HG03457 (cell line): ENCODE data around the gene DDX11.
"Not testable (repeated sequence)": the region's sequence is repeated elsewhere in the genome, so short reads cannot be mapped to it uniquely, and the experiment has no call there.

ENCODE experiments used
- ATAC-seq: cut with Tn5 transposase; IDR thresholded peaks from one replicate; pipeline ENCODE4 v1.9.1; 2021; ENCODE audit warnings: moderate number of reproducible peaks; ENCODE audit not compliant: unreplicated experiment

The DDX11 gene

GRCh38 chr12:31098363-31098762, 24.7 kb downstream of the DDX11 start:
- not testable (repeated sequence) for ATAC-seq

GRCh38 chr12:31098771-31099170, 25.1 kb downstream of the DDX11 start:
- ATAC-seq = not testable (repeated sequence)

GRCh38 chr12:31099434-31099833, 25.8 kb downstream of the DDX11 start:
- not testable (repeated sequence) for ATAC-seq

GRCh38 chr12:31100503-31101208, 27.0 kb downstream of the DDX11 start:
- ATAC-seq = not testable (repeated sequence)

GRCh38 chr12:31102125-31102524, 28.5 kb downstream of the DDX11 start:
- ATAC-seq = not testable (repeated sequence)

GRCh38 chr12:31102596-31102995, 28.9 kb downstream of the DDX11 start:
- not testable (repeated sequence) for ATAC-seq

- not testable (repeated sequence) for ATAC-seq
Measured at GRCh38 chr12:31103561-31103975, 29.9 kb downstream of the DDX11 start.

GRCh38 chr12:31104220-31104619, 30.6 kb downstream of the DDX11 start:
- ATAC-seq = not testable (repeated sequence)

GRCh38 chr12:31104773-31105172, 31.1 kb downstream of the DDX11 start:
- not testable (repeated sequence) for ATAC-seq

- ATAC-seq = no peak
Measured at GRCh38 chr12:31105668-31106067, 32.0 kb downstream of the DDX11 start.

- no peak for ATAC-seq
Measured at GRCh38 chr12:31106101-31106803, 32.6 kb downstream of the DDX11 start.

- not testable (repeated sequence) for ATAC-seq
Measured at GRCh38 chr12:31109773-31110172, 36.1 kb downstream of the DDX11 start.

- ATAC-seq = not testable (repeated sequence)
Measured at GRCh38 chr12:31110263-31110662, 36.6 kb downstream of the DDX11 start.

- ATAC-seq = not testable (repeated sequence)
Measured at GRCh38 chr12:31115092-31115601, 41.5 kb downstream of the DDX11 start.

- not testable (repeated sequence) for ATAC-seq
Measured at GRCh38 chr12:31116846-31117202, 43.2 kb downstream of the DDX11 start.

- ATAC-seq = peak; percentile 54
Measured at GRCh38 chr12:31117203-31118011, 43.7 kb downstream of the DDX11 start.

GRCh38 chr12:31118347-31119191, 44.9 kb downstream of the DDX11 start:
- no peak for ATAC-seq

GRCh38 chr12:31119192-31119802, 45.6 kb downstream of the DDX11 start:
- ATAC-seq = no peak

GRCh38 chr12:31119803-31120211, 46.1 kb downstream of the DDX11 start:
- ATAC-seq = no peak
